Breast epithelium (tissue), 4 donors: ENCODE measurements around the gene PIAS2. TPM values are rescaled to one million over a fixed set of nuclear protein-coding genes. Genes with fewer than 3 reads are reported as not detected.

Experiments used
- DNase-seq, 2 donors: peaks; one replicate each; pipeline ENCODE4 v3.0.0-alpha.2; 2019; ENCODE audit warnings: low spot score in 2 of 2
- H3K27ac ChIP-seq, 2 donors: fragments of 200-600 bp; sonication (generic) in 1 of 2; one replicate each; pipeline ENCODE4 v1.5.1; 2016 to 2019; ENCODE audit warnings: mild to moderate bottlenecking in 1 of 2
- H3K27me3 ChIP-seq, 2 donors: fragments of 200-600 bp; sonication (generic) in 1 of 2; one replicate each; pipeline versions ENCODE4 v1.5.1 to v1.6.0; 2017 to 2019; ENCODE audit warnings: control low read depth in 1 of 2, mild to moderate bottlenecking in 1 of 2
- H3K36me3 ChIP-seq: fragments of 200-600 bp; one replicate; pipeline ENCODE4 v1.5.1; 2019
- H3K4me1 ChIP-seq, 2 donors: fragments of 200-600 bp; sonication (generic); one replicate each; pipeline ENCODE4 v1.5.1; 2016 to 2019; ENCODE audit warnings: control low read depth in 1 of 2
- H3K4me3 ChIP-seq, 3 donors: fragments of 200-600 bp; sonication (generic); 1 replicate in 2 of 3; 2 replicates in 1 of 3; pipeline ENCODE4 v1.5.1; 2016 to 2019; ENCODE audit warnings: mild to moderate bottlenecking in 3 of 3, moderate library complexity in 2 of 3
- H3K9me3 ChIP-seq, 2 donors: fragments of 200-600 bp; sonication (generic) in 1 of 2; one replicate each; pipeline ENCODE4 v1.5.1; 2016 to 2019; ENCODE audit warnings: control low read depth in 1 of 2
- CTCF ChIP-seq, 3 donors: fragments of 450-650 bp; IDR thresholded peaks; one replicate each; pipeline ENCODE4 v1.5.1; 2016 to 2017; ENCODE audit warnings: antibody characterized with exemption in 3 of 3, mild to moderate bottlenecking in 3 of 3, moderate library complexity in 3 of 3
- POLR2A ChIP-seq: fragments of 450-650 bp; IDR thresholded peaks from one replicate; pipeline ENCODE4 v1.6.1; 2016; ENCODE audit warnings: antibody characterized with exemption, mild to moderate bottlenecking, moderate library complexity
- POLR2AphosphoS5 ChIP-seq, 3 donors: sonication (generic); formaldehyde crosslinking; IDR thresholded peaks; one replicate each; pipeline ENCODE4 v1.6.1; 2017; ENCODE audit warnings: antibody characterized with exemption in 3 of 3
- intact Hi-C: fragments of 100-400 bp; cut with DNase I; formaldehyde crosslinking; loops from one replicate; pipeline ENCODE4 v1.15.1; 2023; ENCODE audit warnings: low total_unique reads
- total RNA-seq, 3 donors: library from RNA; depleted of rRNA; stranded (reverse); fragments of >200 nt; gene quantifications; one replicate each; pipeline ENCODE4 v1.1.0, GENCODE V29; 2016

Gene PIAS2
- total RNA-seq, 3 donors from 2014 or later: 28.2 to 37.0 (median 30.6) TPM

GRCh38 chr18:46768166-46768921, 149.0 kb downstream of the PIAS2 start:
- H3K4me1 ChIP-seq: no peaks in the 10 kb centered on the region
- intact Hi-C loops: no loop called here
- H3K36me3 ChIP-seq: no peaks in the 10 kb centered on the region
- no peak overlapping the region for H3K4me3 ChIP-seq
- H3K27ac ChIP-seq: no peak overlapping the region
- TF ChIP-seq POLR2AphosphoS5 (IDR thresholded peaks at IDR 0.05) (no peak), CTCF (IDR thresholded peaks at IDR 0.05) (no peak), POLR2A (no peak)
- H3K9me3 ChIP-seq: no peaks in the 10 kb centered on the region
- DNase-seq: no peak
- no peaks in the 10 kb centered on the region for H3K27me3 ChIP-seq

GRCh38 chr18:46767217-46767616, 150.1 kb downstream of the PIAS2 start:
- Histone ChIP-seq H3K4me1 (no peaks in the 10 kb centered on the region), H3K4me3 (no peak overlapping the region), H3K9me3 (no peaks in the 10 kb centered on the region), H3K27me3 (no peaks in the 10 kb centered on the region), H3K36me3 (no peaks in the 10 kb centered on the region), H3K27ac (no peak overlapping the region)
- intact Hi-C loops: no loop called here
- no peak for DNase-seq
- TF ChIP-seq POLR2A: no peak
- TF ChIP-seq CTCF (IDR thresholded peaks at IDR 0.05): no peak
- TF ChIP-seq POLR2AphosphoS5 (IDR thresholded peaks at IDR 0.05): no peak

GRCh38 chr18:46764586-46764985, 152.7 kb downstream of the PIAS2 start:
- Histone ChIP-seq H3K36me3 (no peaks in the 10 kb centered on the region), H3K4me3 (no peak overlapping the region), H3K9me3 (no peaks in the 10 kb centered on the region), H3K27ac (no peak overlapping the region), H3K27me3 (peaks cover 0 to 9% of the 10 kb centered on the region in 2 donors), H3K4me1 (no peaks in the 10 kb centered on the region)
- intact Hi-C loops: no loop called here
- no peak for TF ChIP-seq CTCF (IDR thresholded peaks at IDR 0.05)
- DNase-seq: no peak

- DNase-seq: no peak
- no peak overlapping the region for H3K4me3 ChIP-seq
- peaks cover 0 to 38% of the 10 kb centered on the region in 2 donors for H3K27me3 ChIP-seq
- no peak for TF ChIP-seq CTCF (IDR thresholded peaks at IDR 0.05)
- no peak for TF ChIP-seq POLR2AphosphoS5 (IDR thresholded peaks at IDR 0.05)
- TF ChIP-seq POLR2A: no peak
- no peaks in the 10 kb centered on the region for H3K4me1 ChIP-seq
- no peaks in the 10 kb centered on the region for H3K36me3 ChIP-seq
- no peaks in the 10 kb centered on the region for H3K9me3 ChIP-seq
- intact Hi-C loops: no loop called here
- H3K27ac ChIP-seq: no peak overlapping the region
These were observed 156.1 kb downstream of the PIAS2 start for GRCh38 chr18:46761059-46761769.

- no peaks in the 10 kb centered on the region for H3K4me1 ChIP-seq
- no peak for TF ChIP-seq CTCF (IDR thresholded peaks at IDR 0.05)
- TF ChIP-seq POLR2A: no peak
- no peak for TF ChIP-seq POLR2AphosphoS5 (IDR thresholded peaks at IDR 0.05)
- no peak overlapping the region for H3K4me3 ChIP-seq
- DNase-seq: no peak
- no peaks in the 10 kb centered on the region for H3K9me3 ChIP-seq
- H3K27ac ChIP-seq: no peak overlapping the region
- H3K36me3 ChIP-seq: no peaks in the 10 kb centered on the region
- H3K27me3 ChIP-seq: peaks cover 0 to 45% of the 10 kb centered on the region in 2 donors
- intact Hi-C loops: no loop called here
These were observed 157.4 kb downstream of the PIAS2 start for GRCh38 chr18:46759890-46760289.
